HG02884 (cell line): Measurements from ENCODE around the gene ESCO1.
"Not testable (repeated sequence)": the region's sequence is repeated elsewhere in the genome, so short reads cannot be mapped to it uniquely, and the experiment has no call there.

Source experiments
- ATAC-seq: cut with Tn5 transposase; IDR thresholded peaks from one replicate; pipeline ENCODE4 v1.9.1; 2021; ENCODE audit warnings: mild to moderate bottlenecking, moderate library complexity; ENCODE audit not compliant: unreplicated experiment

ESCO1 gene

DNA sequence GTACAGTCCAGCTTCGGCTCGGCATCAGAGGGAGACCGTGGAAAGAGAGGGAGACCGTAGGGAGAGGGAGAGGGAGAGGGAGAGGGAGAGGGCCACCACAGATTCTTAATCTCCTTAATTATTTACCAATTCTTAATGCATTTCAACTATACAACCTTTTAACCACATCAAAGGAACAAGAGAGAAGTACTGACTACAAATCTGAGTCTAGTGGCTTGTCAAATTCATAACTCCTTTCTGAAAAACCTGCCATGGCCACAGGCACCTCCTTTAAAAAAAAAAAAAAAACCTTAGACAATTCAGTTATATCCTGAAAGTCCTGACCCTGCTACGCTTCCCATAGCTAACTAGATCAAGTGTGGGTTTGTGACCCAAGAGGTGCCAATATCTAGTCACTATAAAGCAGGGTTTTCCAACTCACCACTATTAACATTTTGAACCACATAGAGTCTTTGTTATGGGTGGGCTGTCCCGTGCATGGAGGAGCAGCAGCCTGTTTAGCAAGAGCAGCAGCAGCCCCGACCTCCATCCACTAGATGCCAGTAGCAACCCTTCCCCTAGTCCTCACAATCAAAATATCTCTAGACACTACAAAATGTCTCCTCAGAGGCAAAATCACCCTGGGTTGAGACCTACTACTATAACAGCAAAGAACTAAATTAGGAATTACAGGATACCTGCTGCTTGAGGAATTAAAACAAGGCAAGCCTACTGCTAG lies 6.8 kb downstream of the ESCO1 start:
- ATAC-seq = no peak

DNA sequence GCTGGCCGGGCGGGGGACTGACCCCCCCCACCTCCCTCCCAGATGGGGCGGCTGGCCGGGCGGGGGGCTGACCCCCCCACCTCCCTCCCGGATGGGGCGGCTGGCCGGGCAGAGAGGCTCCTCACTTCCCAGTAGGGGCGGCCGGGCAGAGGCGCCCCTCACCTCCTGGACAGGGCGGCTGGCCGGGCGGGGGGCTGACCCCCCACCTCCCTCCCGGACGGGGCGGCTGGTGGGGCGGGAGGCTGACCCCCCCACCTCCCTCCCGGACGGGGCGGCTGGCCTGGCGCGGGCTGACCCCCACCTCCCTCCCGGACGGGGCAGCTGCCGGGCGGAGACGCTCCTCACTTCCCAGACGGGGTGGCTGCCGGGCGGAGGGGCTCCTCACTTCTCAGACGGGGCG lies 8.1 kb downstream of the ESCO1 start:
- ATAC-seq = not testable (repeated sequence)

DNA sequence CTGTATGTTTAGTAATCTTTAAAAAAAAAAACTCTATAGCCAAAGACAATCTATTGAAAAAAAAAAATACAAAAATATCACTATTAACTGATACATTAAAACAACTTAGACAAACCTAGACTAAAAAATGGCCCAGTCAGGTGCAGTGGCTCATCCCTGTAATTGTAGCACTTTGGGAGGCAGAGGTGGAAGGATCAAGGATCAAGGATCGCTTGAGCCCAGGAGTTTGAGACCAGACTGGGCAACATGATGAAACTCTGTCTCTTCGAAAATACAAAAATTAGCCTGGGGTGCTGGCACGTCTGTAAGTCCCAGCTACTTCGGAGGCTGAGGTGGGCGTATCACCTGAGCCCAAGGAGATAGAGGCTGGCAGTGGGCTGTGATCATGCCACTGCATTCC lies 16.1 kb downstream of the ESCO1 start:
- ATAC-seq = no peak

DNA sequence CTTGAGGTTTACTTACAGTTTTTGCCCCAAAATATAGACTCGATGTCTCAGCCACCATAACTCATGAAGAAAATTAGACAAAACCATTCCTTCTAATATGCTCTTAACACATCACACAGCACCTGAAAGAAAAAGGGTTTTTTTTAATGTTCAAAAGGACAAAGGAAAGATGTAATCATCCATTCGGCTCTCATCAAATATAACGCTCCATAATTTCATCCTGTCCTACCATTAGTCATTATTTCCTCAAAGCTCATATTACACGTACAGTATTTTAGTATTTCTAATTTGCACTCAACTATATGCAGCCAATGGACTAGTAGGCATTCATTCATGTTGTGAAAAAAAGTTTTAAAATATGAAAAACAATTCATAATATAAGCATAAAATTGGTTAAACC lies 24.8 kb downstream of the ESCO1 start:
- no peak for ATAC-seq

DNA sequence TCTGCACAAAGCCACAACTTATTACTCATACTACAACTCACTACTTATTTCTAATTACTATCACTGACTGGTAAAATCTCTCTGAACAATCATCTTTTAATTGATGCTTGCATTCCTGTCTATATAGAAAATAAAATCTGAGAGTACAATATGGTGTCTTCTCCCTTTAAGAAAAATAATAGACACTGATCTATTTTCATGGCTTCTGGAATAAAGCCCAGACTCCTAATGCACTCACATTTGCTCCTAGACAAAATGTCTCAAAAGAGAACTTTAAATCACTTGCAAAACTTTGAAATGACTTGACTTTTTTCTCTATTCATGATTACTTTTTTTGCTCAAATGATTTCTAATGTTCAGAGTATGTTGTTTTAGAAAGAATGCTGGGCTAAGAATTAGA lies 28.7 kb downstream of the ESCO1 start:
- no peak for ATAC-seq

DNA sequence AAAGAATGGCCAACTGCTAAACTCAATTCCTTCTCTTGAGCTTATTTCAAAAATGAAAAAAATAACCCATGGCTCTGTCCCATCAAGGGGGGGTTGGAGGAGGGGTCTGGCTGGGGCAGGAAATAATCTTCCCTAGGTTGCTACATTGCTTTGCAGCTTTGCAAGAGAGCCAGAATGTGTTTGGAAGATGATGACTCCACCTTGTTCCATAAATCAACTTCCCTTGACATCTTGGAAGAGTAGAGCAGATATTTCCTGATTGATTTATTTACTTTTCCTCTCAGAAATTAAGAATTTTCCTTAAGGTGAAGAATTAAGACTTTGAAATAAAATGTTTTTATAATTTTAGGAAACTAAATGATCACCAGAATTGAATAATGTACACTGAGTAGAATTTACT lies 41.3 kb downstream of the ESCO1 start:
- no peak for ATAC-seq

DNA sequence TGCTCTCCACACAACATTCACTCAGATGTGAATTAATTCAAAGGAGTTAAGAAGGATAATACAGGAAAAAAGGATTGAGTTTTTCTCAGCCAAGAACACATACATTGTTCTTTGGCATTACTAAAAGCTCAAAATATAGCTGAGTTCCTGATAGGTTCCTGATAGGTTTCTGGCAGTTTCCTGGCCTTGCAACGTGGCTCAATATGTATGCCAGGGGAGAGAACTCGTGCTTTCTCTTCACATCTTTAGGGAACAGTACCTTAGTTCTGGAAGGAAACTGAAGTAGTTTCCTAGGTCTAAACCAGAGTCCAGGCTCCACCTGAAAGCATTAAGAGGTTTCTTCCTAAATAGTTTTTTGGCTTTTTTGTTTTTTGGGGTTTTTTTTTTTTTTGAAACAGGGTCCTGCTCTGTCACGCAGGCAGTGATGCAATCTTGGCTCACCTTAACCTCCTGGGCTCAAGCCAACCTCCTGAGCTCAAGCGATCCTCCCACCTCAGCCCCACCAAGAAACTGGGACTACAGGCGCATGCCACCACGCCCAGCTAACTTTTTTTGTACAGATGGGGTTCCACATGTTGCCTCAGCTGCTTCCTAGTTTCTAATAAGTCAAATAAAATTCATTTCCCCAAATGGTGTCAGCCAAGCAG lies 42.8 kb downstream of the ESCO1 start:
- no peak for ATAC-seq

DNA sequence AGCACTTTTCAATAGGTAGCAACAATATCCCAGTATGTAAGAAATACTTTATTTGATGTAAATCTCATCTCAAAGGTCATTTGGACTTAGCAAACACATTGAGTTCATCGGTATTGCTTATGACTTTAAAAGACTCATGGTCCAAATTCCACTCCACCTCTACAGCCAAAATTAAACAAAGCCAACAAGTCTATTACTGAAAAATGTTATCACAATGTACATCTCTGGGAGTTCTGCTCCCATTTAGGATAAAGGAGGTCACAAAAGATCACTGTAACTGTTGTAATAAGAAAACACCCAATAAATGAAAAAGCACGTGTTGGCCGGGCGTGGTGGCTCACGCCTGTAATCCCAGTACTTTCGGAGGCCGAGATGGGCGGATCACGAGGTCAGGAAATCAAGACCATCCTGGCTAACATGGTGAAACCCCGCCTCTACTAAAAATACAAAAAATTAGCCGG lies 50.0 kb downstream of the ESCO1 start:
- ATAC-seq = no peak

DNA sequence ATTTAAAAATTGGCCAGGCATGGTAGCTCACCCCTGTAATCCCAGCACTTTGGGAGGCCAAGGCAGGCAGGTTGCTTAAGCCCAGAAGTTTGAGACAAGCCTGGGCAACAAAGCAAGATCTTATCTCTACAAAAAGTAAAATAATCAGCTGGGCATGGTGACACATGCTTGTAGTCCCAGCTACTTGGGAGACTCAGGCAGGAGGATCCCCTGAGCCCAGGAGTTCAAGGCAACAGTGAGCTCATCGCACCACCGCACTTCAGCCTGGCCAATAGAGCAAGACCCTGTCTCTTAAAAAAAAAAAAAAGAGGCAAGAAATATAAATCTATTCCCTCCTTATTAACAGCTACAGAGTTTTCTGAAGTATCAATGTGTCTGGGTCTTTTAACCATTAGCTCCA lies 51.9 kb downstream of the ESCO1 start:
- no peak for ATAC-seq

DNA sequence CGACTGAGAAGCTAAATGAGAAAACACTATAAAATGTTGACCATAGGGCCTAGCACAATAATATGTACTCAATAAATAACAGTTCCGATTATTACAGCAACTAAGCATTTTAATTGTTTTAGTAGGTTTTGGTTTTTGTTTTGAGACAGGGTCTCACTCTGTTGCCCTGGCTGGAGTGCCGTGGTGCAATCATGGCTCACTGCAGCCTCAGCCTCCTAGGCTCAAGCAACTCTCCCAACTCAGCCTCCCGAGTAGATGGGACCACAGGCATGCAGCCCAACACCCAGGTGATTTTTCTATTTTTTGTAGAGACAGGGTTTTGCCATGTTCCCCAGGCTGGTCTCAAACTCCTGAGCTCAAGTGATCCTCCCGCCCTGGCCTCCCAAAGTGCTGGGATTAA lies 54.1 kb downstream of the ESCO1 start:
- ATAC-seq = no peak

DNA sequence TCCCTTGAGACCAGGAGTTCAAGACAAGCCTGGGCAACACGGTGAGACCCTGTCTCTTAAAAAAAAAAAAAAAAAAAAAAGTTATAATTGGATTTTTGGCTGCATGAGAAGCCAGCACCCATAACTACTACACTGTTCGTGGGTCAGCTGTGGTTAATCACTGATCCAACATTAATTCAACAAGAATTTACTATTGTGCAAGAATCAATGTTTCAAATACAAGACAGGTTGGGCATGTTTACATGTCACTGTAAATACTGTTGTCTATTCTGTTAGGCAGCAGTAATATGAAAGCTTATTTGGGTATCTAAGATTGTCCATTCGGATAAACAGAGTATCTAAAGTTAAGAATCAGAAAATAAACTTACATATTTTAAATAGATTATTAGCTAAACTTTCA lies 62.3 kb downstream of the ESCO1 start:
- ATAC-seq = no peak

DNA sequence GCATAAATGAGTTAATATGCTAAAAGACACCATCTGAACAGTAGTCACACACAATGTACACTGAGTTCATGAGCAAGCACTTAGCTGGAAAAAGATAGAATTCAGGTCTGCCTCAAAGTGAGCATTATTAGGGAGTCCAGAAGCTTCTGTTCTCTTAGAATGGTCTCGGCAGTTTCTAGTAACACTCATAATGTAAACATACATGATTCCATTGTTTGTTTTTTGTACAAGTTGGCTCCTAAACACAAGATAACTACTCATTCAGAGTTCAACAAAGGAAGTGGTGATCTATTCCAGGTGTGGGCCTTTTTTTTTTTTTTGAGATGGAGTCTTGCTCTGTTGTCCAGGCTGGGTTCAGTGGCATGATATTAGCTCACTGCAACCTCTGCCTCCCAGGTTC lies 66.2 kb downstream of the ESCO1 start:
- ATAC-seq = no peak

DNA sequence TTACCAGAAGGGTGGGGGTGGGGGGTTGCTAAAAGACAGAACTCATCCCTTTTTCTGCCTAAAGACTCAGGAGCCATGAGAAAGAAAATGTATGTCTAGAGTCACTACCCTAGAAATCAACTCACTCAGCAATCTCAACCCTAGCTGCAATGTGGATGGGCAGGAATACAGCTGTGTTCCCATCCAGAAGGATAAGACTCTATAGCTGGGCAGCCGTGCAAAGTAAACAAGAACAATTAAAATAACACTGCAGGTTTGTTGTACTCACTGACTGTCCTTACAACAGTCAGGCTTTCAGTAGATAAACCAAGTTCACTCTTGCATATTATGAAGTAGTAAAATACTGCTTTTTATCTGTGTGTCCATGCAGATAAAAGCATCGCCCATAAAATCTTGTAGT lies 74.0 kb downstream of the ESCO1 start:
- ATAC-seq = no peak

DNA sequence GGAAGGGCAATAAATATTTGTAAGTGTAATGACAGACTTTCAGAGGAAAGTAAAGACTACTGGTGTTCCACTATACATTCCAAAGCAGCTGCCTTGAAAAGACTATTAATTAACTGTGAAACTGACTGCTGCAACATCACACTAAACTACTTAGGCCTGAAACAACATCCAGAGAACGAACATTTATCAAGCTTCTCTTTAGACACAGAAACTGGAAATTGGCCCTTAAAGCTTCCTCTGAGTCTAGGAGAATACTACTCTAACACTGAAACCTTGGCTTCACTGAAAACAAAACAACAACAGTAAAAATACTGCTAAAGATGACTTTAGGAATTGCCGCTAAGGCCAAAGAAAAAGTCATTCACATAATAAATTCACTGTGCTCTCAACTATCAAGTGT lies 74.6 kb downstream of the ESCO1 start:
- ATAC-seq = no peak

DNA sequence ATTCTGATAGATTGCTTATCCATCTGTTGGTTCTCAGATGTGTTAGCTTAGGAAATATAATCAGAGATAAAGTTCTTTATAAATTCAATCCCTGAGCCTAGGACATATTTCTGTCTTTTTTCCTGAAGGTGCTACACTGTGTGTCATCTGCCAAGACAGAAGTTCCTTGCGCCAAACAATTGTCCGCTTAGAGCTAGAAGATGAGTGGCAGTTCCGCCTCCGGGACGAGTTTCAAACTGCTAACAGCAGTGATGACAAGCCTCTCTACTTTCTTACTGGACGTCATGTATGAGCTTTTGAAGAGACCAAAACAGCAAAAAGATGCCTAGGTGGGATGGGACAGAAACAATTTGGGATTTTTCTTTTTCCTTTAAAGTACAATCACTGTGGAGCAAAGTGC lies 78.0 kb downstream of the ESCO1 start:
- no peak for ATAC-seq

DNA sequence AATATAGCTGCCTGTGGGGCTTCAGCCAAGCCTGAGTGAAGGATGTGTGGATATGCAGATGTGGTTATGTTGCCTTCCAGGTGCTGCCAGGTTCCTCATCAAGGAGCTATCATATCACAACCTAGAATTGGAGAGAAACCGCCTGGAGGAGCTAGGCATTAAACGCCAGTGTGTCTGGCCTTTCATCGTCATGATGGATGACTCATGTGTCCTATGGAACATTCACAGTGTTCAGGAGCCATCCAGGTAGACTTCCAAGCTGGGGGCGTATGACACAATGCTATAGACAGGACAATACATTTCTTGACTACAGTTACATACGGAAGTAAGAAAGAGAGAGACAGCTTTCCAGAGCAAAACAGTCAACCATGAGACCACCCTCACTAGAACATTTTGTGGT lies 86.8 kb downstream of the ESCO1 start:
- no peak for ATAC-seq

DNA sequence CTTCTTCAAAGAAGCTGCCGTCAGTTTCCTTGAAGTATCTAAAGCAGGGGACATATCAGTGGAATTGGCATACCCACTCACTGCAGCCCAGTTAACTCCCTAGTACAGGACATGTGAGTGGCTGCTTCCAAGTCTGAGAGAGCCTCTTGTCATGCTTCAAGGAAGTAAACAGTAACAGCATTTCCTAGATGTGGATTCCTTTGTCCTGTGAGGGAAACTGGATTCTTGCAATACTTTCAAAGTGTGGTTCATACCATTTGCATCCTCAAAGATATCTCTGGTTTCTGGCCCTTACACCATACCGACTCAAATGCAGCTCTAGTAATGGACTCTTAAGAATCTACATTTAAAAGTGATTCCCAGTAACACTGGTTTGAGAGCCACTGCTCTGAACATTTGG lies 87.2 kb downstream of the ESCO1 start:
- no peak for ATAC-seq

DNA sequence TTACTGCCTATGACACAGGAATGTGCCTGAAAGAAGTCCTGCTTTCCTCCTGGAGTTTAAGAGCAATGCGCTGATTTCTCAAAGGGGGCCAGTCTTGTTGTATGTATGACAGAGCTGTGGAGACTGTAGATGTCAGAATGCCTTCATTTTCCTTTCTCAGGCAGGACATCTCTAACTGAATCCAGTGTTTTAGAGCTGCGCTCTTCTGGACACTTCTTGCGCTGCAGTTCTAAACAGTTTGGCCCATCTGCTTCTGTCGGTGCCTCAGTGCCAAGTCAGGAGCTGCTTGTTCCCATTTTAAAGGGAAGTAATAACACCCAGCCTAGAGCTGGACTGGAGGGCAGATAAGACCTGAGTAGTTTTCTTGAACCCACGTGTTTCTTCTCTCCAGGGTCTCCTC lies 91.4 kb downstream of the ESCO1 start:
- no peak for ATAC-seq

DNA sequence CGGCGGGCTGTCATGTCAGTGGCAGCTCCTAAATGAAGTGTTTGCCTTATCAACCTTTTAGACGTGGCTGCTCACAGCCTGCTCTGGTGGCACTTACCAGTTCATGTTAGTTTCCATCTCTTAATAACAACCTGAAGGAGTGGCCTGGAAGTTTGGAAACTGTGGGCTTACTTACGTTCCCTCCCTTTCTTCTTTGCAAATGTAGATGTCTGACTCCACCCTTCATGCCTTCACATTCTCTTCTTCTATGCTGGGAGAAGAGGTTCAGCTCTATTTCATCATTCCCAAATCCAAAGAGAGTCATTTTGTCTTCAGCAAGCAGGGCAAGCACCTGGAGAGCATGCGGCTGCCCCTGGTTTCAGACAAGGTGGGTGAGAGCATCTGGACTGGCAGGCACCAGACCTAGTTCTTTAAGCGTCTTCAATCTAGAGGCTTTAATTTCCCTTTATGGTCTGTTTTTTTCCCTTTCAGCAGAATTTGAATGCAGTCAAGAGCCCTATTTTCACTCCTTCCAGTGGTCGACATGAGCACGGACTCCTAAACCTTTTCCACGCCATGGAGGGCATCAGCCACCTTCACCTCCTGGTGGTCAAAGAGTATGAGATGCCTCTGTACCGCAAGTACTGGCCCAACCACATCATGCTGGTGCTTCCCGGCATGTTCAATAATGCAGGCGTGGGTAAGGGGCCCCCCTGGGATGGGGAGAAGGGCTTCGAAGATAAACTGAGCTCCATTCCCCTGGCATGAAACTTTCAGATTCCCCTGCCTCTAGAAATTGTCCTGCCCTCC lies 92.4 kb downstream of the ESCO1 start:
- no peak for ATAC-seq

DNA sequence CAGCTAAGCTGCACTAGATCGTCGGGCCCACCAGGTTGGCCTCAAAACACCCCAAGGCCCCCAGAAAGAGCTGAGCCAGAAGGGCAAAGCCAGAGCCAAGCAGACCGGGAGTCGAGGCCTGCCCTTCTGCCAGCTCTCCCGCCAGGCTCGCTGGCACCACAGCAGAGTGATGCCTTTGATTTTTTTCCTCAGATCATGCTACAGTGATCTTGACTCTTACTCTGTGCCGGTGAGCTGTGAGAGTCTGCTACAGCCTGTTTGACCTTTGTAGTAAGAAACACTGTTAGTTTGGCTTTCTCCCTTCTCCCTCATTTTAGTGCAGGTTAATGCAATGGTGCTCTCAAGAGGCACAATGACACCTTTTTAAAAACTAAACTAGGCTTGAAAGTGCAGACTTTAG lies 97.8 kb downstream of the ESCO1 start:
- no peak for ATAC-seq

DNA sequence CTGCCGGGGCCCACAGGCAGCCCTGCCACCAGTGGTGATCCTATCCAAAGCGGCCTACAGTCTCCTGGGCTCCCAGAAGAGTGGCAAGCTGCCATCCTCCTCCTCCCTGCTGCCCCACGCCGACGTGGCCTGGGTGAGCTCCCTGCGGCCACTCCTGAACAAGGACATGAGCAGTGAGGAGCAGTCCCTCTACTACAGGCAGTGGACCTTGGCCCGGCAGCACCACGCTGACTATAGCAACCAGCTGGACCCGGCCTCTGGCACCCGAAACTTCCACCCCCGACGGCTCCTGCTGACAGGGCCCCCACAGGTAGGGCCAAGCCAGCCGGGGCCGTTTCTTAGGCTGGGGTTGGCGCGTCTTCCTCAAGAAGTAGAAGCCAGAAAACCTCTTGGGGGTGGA lies 100.5 kb downstream of the ESCO1 start:
- ATAC-seq = no peak

DNA sequence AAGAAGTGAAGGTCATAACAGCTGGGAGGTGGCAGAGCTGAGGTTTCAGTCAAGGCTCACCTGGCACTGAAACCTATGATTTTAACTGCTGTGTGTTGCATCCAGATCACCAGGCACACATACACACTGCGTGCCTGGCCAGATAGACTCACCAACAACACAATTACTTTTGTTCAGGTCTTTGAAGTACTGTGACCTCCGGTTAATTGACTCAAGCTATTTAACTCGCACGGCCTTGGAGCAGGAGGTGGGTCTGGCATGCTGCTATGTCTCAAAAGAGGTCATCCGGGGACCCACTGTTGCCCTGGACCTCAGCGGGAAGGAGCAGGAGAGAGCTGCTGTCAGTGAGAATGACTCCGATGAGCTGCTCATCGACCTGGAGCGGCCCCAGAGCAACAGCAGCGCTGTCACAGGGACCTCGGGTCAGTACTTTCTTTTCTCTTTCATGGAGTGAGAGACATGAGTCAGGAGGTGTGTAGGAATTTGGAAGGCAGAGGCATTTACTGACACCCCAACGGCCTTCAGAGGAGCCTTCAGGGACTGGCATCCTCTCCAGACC lies 104.1 kb downstream of the ESCO1 start:
- ATAC-seq = no peak
